GM10266 (cell line): ENCODE measurements around the gene NDUFS7.

Source experiments
- DNase-seq: peaks from one replicate; pipeline ENCODE4 v3.0.0; 2012; ENCODE audit errors: extremely low spot score
- TF ChIP-seq, protein P1 (sequence below): IDR thresholded peaks from 2 replicates; pipeline ENCODE4 v1.5.1; 2012; ENCODE audit warnings: mild to moderate bottlenecking, low read depth; ENCODE audit not compliant: control insufficient read depth, insufficient read depth; ENCODE audit errors: missing control alignments

The NDUFS7 gene

DNA sequence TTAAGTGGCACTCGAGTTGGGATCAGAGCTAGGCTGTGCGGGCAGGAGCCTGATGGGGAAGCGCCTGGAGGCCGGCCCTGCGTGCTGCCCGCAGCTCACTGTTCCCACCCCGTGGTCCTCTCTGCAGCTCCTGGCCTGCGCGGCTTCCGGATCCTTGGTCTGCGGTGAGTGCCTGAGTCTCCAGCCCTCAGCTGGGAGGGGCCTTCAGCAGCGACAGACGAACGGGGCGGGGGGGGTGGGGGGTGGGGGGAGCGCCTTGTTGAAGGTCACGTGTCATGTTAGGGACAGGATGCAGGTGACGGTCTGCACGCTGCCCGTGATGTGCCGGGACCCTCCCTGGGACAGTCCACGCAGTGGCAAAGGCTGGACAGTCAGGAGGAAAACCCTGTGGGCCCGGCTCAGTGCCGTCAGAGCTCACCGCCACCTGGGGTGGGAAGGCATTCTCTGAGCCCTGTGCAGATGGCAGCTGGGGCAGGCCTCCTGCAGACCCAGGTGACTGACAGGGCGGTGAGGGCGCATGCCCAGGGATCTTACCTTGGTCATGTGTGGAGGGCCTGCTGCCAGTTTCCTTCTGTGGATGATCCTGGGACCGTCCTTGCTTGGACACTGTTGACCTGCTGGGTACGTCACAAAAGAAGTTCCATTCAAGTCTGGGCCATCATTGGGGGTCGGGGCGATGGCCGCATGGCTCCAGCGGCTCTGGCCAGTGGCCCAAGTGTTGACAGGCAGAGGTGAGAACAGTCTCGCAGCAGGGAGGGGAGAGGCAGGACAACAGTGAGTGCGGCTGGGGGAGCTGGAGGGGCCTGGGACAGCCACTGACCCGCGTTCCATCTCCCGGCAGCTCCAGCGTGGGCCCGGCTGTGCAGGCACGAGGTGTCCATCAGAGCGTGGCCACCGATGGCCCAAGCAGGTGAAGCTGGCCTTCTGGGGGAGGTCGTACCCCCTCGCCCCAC lies 4.3 kb downstream of the NDUFS7 start:
- DNase-seq, result no peak
- TF ChIP-seq, protein P1, sequence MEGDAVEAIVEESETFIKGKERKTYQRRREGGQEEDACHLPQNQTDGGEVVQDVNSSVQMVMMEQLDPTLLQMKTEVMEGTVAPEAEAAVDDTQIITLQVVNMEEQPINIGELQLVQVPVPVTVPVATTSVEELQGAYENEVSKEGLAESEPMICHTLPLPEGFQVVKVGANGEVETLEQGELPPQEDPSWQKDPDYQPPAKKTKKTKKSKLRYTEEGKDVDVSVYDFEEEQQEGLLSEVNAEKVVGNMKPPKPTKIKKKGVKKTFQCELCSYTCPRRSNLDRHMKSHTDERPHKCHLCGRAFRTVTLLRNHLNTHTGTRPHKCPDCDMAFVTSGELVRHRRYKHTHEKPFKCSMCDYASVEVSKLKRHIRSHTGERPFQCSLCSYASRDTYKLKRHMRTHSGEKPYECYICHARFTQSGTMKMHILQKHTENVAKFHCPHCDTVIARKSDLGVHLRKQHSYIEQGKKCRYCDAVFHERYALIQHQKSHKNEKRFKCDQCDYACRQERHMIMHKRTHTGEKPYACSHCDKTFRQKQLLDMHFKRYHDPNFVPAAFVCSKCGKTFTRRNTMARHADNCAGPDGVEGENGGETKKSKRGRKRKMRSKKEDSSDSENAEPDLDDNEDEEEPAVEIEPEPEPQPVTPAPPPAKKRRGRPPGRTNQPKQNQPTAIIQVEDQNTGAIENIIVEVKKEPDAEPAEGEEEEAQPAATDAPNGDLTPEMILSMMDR, result no peak

DNA sequence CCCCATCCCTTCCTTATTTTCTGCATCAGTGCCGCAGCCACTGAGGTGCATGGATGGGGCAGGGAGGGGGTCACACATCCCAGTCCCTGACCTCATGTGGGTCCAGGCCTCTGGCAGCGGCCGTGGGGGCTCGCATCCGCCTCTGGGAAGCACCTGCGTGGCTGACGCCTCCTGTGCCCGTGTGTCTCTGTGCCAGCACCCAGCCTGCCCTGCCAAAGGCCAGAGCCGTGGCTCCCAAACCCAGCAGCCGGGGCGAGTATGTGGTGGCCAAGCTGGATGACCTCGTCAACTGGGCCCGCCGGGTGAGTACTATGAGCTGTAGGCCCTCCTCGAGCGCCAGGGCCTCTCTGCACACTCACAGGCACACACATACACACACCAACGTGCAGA lies 4.9 kb downstream of the NDUFS7 start:
- DNase-seq, result no peak
- TF ChIP-seq, protein P1, result no peak

DNA sequence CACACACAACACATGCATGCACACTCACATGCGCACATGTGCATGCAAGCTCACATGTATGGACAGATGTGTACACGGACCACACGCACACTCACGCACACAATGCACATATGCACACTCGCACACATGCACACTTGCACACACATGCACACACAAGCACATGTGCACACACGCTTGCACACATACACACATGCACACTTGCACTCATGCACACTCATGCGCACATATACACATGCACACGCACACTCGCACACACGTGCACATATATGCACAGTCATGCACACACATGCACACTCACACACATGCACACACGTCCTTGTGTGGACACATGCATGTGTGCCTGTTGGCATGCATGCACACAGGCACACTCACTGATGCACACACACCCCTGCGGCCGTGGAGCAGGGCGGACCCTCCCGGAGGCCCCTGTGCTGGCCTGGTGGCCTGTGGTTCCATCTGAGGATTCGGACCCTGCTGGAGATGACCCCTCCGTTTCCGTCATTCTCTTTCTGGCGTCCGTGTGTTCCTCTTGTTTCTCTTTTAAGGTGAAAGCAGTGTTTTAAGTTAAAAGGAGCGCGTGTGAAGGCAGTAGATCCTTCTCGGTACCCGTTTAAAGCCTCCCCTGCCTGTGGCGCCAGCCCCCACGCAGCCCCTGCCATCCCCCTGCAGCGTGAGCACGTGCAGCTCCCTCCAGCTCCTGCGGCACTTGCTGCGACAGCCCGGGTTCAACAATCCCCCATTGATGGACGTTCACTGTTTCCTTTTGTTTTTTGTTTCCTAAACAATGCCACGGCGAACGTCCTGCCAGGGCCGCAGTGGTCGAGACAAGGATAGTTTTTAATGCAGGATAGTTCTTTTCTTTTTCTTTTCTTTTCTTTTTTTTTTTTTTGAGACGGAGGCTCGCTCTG lies 5.6 kb downstream of the NDUFS7 start:
- no peak for DNase-seq
- TF ChIP-seq, protein P1, result no peak

DNA sequence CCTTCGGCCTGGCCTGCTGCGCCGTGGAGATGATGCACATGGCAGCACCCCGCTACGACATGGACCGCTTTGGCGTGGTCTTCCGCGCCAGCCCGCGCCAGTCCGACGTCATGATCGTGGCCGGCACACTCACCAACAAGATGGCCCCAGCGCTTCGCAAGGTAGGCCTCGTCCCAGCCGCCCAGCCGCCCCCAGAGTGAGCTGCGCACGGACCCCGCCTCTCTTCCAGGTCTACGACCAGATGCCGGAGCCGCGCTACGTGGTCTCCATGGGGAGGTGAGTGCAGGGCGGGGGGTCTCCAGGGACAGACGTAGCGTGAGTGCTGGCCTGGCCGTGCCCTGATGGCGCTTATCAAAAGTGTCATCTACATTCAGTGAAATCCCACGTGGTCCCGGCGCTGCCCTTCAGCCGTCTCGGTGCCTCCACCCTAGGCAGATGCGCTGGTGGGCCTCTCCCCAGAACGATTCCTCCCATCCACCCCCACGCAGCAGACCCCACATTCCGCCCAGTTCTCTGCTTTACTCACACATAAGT lies 7.2 kb downstream of the NDUFS7 start:
- TF ChIP-seq, protein P1, result no peak
- no peak for DNase-seq

DNA sequence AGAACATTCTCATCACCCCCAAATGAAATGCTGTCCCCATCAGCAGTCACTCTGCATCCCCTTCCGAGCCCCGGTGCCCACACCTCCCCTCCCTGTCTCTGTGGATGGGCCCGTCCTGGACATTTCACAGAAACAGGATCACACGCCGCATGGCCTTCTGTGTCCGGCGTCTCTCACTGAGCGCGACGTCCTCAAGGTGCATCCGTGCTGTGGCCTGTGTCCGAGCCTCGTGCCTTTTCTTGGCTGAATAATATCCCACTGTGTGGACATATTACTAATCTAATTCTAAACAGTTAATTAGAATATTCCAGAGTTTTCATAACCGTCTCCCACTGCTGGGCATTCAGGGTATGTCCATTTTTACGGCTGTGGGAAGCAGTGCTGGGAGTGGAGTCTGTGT lies 8.7 kb downstream of the NDUFS7 start:
- TF ChIP-seq, protein P1, result no peak
- DNase-seq, result no peak

DNA sequence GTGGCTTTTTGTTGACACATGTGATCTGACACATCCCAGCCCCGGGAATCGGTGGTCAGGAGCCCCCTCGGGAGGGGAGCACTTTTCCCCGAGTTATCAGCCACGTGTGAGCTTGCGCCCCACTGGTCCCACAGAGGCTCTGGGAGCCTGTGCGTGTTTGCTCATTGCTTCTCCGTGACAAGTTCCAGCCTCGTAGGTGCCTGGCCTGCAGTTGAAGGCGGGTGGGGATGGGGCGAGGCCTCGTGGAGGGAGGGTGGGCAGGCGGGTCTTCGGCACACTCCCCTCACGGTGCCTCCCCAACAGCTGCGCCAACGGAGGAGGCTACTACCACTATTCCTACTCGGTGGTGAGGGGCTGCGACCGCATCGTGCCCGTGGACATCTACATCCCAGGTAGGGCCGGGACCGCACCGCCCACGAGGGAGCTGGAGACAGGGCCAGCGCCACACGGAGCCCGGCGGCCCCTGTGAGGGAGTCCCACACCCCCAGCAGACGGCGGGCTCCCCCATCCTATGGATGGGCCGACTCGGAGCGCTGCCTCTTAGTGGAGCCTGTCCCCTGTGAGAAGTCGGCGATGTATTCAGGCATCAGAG lies 9.3 kb downstream of the NDUFS7 start:
- no peak for DNase-seq
- TF ChIP-seq, protein P1, result no peak
